Endodermal cell (in vitro differentiated cells): ENCODE measurements around the gene BCL7A. TPM values are rescaled to one million over a fixed set of nuclear protein-coding genes. Genes with fewer than 3 reads are reported as not detected.

Experiments
- DNase-seq: peaks from one replicate; pipeline ENCODE4 v3.0.0-alpha.2; 2017
- H3K27ac ChIP-seq: 2 replicates; pipeline ENCODE4 v1.5.1; 2013; ENCODE audit warnings: mild to moderate bottlenecking, low read depth, low read length, moderate library complexity
- H3K27me3 ChIP-seq: 2 replicates; pipeline ENCODE4 v1.6.1; 2013; ENCODE audit warnings: mild to moderate bottlenecking, low read length, moderate library complexity; ENCODE audit not compliant: insufficient read depth, control insufficient read depth, poor library complexity, severe bottlenecking
- H3K36me3 ChIP-seq: 2 replicates; pipeline ENCODE4 v1.7.0; 2013; ENCODE audit warnings: mild to moderate bottlenecking, low read length, moderate library complexity; ENCODE audit not compliant: control insufficient read depth, insufficient read depth
- H3K4me1 ChIP-seq: one replicate; pipeline ENCODE4 v1.7.0; 2013; ENCODE audit warnings: low read length; ENCODE audit not compliant: control insufficient read depth, insufficient read depth
- H3K4me3 ChIP-seq: 2 replicates; pipeline ENCODE4 v1.5.1; 2013; ENCODE audit warnings: mild to moderate bottlenecking, low read length, moderate library complexity
- H3K9ac ChIP-seq: 2 replicates; pipeline ENCODE4 v1.6.1; 2013; ENCODE audit warnings: mild to moderate bottlenecking, low read length, moderate library complexity; ENCODE audit not compliant: poor library complexity, severe bottlenecking; ENCODE audit errors: extremely low read depth
- H3K9me3 ChIP-seq: 2 replicates; pipeline ENCODE4 v1.6.1; 2013; ENCODE audit warnings: mild to moderate bottlenecking, low read length, moderate library complexity; ENCODE audit not compliant: control insufficient read depth
- H3K27ac Mint-ChIP-seq: 2 replicates; pipeline ENCODE4 v1.8.0; 2020; ENCODE audit warnings: mixed read lengths
- H3K27me3 Mint-ChIP-seq: 2 replicates; pipeline ENCODE4 v1.8.0; 2021; ENCODE audit warnings: mild to moderate bottlenecking, mixed read lengths; ENCODE audit not compliant: insufficient read depth
- H3K36me3 Mint-ChIP-seq: 2 replicates; pipeline ENCODE4 v1.8.0; 2020; ENCODE audit warnings: low read depth, mixed read lengths
- H3K4me1 Mint-ChIP-seq: 2 replicates; pipeline ENCODE4 v1.8.0; 2020; ENCODE audit warnings: mixed read lengths
- H3K4me3 Mint-ChIP-seq: 2 replicates; pipeline ENCODE4 v1.8.0; 2020; ENCODE audit warnings: mild to moderate bottlenecking, moderate library complexity, mixed read lengths
- H3K9me3 Mint-ChIP-seq: 2 replicates; pipeline ENCODE4 v1.8.0; 2020; ENCODE audit warnings: mild to moderate bottlenecking, mixed read lengths
- WGBS, 2 experiments: methylation state at CpG; one replicate each; pipeline versions ENCODE4 v1.1.5 to v1.1.7; 2013; ENCODE audit warnings: missing lambda C conversion rate in 2 of 2, mixed read lengths in 1 of 2; ENCODE audit not compliant: insufficient coverage in 1 of 2, insufficient read length in 1 of 2; 5-methylcytosine and 5-hydroxymethylcytosine counted together
- total RNA-seq, 2 donors: library from RNA; stranded (reverse); fragmentation: NEBNext Ultra II Directional in 1 of 2; extraction: Animal tissue kit (Norgen Biotek cat#: 25700) in 1 of 2; gene quantifications; 2 replicates in 1 of 2; 3 replicates in 1 of 2; pipeline ENCODE4 v1.2.1, GENCODE V29; 2021
- TF ChIP-seq, protein P1 (sequence below): fragments of 200-600 bp; sonication (generic); conservative IDR thresholded peaks from 2 replicates; pipeline ENCODE4 v1.5.0; 2021; ENCODE audit warnings: antibody characterized with exemption, mild to moderate bottlenecking

Gene BCL7A
- total RNA-seq, 2 donors from 2014 or later: 22.3 to 28.9 TPM

DNA sequence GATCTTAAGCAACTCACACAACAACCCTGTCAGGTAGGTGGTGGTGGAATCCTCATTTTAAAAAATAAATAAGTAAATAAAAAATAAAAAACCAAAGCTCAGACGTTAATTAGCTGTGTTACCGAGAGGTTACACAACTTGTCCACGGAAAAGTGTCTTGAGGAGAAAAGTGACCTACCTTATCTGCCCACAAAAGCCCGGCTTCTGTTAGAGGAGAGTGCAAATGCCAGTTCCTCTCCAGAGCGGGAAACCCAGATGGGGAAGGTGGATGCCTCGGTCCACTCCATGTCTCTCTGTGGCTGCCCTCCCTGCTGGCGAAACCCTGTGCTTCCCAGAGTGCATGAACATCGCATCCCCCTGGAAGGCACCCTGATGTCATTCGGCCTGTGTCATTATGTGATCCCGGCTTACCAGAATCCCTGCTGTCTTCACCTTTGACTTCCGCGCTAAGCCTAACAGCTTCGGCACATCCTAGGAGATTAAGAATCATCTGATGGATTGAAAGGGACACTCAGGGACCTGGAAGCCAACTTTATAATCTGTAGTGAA is 63.2 kb downstream of the BCL7A start:
- Mint-ChIP-seq H3K36me3 (peaks cover 10% of the 10 kb centered on the region), H3K27me3 (peaks cover 32% of the 10 kb centered on the region), H3K4me3 (no peak overlapping the region), H3K27ac (no peak overlapping the region), H3K4me1 (peaks cover 65% of the 10 kb centered on the region), H3K9me3 (no peaks in the 10 kb centered on the region)
- no peaks in the 10 kb centered on the region for H3K27me3 ChIP-seq
- no peak overlapping the region for H3K9ac ChIP-seq
- no peak overlapping the region for H3K27ac ChIP-seq
- H3K4me3 ChIP-seq: no peak overlapping the region
- TF ChIP-seq, protein P1, sequence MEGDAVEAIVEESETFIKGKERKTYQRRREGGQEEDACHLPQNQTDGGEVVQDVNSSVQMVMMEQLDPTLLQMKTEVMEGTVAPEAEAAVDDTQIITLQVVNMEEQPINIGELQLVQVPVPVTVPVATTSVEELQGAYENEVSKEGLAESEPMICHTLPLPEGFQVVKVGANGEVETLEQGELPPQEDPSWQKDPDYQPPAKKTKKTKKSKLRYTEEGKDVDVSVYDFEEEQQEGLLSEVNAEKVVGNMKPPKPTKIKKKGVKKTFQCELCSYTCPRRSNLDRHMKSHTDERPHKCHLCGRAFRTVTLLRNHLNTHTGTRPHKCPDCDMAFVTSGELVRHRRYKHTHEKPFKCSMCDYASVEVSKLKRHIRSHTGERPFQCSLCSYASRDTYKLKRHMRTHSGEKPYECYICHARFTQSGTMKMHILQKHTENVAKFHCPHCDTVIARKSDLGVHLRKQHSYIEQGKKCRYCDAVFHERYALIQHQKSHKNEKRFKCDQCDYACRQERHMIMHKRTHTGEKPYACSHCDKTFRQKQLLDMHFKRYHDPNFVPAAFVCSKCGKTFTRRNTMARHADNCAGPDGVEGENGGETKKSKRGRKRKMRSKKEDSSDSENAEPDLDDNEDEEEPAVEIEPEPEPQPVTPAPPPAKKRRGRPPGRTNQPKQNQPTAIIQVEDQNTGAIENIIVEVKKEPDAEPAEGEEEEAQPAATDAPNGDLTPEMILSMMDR: no peak
- peaks cover 13% of the 10 kb centered on the region for H3K36me3 ChIP-seq
- H3K4me1 ChIP-seq: peaks cover 17% of the 10 kb centered on the region
- no peak for DNase-seq
- WGBS, 2 experiments: 88% methylated on average over 10 to 13 of the region's 13 CpGs
- no peaks in the 10 kb centered on the region for H3K9me3 ChIP-seq

DNA sequence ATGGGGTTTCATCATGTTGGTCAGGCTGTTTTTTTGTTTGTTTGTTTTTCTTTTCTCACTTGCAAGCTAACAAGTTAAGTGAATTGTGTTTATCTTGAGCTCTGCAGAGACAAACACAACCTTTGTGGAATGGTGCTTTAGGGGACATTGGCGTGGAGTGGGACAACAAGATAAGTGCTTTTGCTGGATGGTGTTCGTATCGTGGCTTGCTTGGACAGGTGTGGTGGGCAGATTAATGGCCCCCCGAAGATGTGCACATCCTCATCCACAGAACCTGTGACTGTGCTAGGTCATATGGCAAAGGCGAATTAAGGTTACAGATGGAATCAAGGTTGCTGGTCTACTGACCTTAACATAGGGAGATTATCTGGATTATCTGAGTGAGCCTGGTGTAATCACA is 63.9 kb downstream of the BCL7A start:
- Mint-ChIP-seq H3K4me3 (no peak overlapping the region), H3K9me3 (no peaks in the 10 kb centered on the region), H3K27ac (no peak overlapping the region), H3K36me3 (peaks cover 10% of the 10 kb centered on the region), H3K4me1 (peaks cover 59% of the 10 kb centered on the region), H3K27me3 (peaks cover 26% of the 10 kb centered on the region)
- H3K9me3 ChIP-seq: no peaks in the 10 kb centered on the region
- H3K4me1 ChIP-seq: peaks cover 17% of the 10 kb centered on the region
- H3K27me3 ChIP-seq: no peaks in the 10 kb centered on the region
- no peak overlapping the region for H3K4me3 ChIP-seq
- 85 to 89% methylated on average over 5 of the region's 5 CpGs for WGBS, 2 experiments
- no peak overlapping the region for H3K9ac ChIP-seq
- H3K27ac ChIP-seq: no peak overlapping the region
- TF ChIP-seq, protein P1: no peak
- H3K36me3 ChIP-seq: peaks cover 13% of the 10 kb centered on the region
- DNase-seq: no peak

DNA sequence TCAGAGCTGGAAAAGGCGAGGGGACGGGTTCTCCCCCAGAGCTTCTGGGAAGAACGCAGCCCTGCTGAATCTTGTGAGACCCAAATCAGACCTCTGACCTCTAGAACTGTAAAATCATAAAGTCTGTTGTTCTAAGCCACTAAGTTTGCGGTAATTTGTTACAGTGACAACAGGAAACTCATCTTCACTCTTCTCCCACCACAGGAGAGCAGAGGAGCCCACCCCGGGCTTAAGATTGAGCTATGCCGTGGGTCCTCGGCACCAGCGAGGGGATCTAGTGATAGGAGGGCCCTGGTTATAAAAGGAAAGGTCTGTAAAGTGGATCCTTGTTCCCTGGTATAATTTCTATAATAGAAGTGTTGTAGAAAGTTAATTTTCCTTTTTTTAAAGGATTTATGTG is 64.4 kb downstream of the BCL7A start:
- TF ChIP-seq, protein P1: no peak
- 97 to 100% methylated on average over 7 to 8 of the region's 8 CpGs for WGBS, 2 experiments
- no peaks in the 10 kb centered on the region for H3K9me3 Mint-ChIP-seq
- DNase-seq: no peak
- H3K27me3 Mint-ChIP-seq: peaks cover 23% of the 10 kb centered on the region
- Histone ChIP-seq H3K9ac (no peak overlapping the region), H3K4me3 (no peak overlapping the region), H3K27me3 (no peaks in the 10 kb centered on the region), H3K27ac (no peak overlapping the region), H3K9me3 (no peaks in the 10 kb centered on the region), H3K4me1 (peaks cover 17% of the 10 kb centered on the region), H3K36me3 (peaks cover 13% of the 10 kb centered on the region)
- no peak overlapping the region for H3K27ac Mint-ChIP-seq
- peaks cover 56% of the 10 kb centered on the region for H3K4me1 Mint-ChIP-seq
- peaks cover 10% of the 10 kb centered on the region for H3K36me3 Mint-ChIP-seq
- no peak overlapping the region for H3K4me3 Mint-ChIP-seq
